Hematopoietic multipotent progenitor cell treated with erythropoietin and hydrocortisone succinate and interleukin-3 and kit ligand, for 8 days (in vitro differentiated cells): ENCODE data around the gene SPAG8.

Source experiments
- DNase-seq: peaks from one replicate; pipeline ENCODE4 v3.0.0-alpha.2; 2015

SPAG8 gene, protein sequence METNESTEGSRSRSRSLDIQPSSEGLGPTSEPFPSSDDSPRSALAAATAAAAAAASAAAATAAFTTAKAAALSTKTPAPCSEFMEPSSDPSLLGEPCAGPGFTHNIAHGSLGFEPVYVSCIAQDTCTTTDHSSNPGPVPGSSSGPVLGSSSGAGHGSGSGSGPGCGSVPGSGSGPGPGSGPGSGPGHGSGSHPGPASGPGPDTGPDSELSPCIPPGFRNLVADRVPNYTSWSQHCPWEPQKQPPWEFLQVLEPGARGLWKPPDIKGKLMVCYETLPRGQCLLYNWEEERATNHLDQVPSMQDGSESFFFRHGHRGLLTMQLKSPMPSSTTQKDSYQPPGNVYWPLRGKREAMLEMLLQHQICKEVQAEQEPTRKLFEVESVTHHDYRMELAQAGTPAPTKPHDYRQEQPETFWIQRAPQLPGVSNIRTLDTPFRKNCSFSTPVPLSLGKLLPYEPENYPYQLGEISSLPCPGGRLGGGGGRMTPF

DNA sequence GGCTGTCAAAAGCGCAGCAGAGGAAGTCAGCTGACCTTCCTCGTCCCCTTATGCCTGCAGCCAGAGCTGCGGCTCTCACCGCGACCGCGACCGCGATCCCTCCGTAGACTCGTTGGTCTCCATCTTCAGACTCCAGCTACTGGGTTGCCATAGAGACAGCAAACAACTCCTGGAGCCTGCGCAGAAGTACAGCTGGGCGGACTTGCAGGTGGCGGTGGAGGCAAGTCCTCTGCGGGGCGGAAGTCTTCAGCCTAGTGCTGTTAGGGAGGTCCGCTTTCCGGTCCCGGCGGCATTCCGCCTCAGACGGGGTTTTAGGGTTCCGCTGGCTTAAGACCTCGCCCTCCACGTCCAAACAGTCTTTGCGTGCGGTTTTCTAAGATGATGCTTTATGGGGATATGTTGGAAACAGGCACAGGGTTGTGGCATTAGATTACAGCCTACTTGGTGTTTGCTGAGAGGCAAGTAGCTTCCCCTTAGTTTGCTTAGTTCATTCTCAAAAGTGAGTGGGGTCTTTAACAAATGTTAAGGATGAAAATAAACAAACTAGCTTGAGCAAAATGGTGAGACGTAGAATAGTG lies at the start of gene SPAG8:
TSS of gene SPAG8 (minus strand) at position 238 of the 578 bp plus-strand sequence. CDS start at position 123, 115 bp downstream.
- peak; percentile 97 for DNase-seq

DNA sequence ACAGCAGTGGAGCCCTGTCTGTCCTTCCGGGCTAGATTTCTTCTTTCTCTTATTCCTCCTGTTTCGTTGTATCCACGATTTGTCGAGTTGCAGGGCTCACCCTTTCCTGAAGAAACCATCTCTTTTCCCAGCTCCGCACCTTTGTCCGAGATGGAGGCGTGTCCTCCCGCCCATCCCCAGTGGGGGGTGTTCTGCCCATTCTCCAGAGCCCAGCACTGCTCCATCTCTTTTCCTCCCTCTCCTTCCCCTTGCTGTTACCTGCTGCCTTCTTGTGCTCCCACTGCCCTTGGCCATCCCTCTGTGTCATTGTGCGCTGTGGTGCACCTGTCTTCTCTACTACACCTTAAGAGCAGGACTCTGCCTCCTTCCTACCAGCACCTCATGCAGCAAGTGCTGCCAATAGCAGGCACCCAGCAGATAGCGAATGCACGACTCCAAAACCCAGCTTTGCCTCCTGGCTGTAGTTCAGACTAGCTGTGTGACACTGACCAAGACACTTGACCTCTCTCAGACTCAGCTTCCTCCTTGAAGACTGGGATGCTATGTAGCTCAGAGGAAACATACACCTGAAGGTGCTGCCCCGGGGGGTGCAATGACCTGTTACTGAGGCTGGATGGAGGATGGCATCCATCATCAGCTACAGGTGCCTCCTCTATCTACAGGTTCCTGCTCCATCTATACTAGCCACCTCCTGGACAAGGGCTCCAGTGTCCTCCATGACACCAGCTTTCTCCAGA lies 49.3 kb upstream of the SPAG8 start:
- DNase-seq, result no peak

DNA sequence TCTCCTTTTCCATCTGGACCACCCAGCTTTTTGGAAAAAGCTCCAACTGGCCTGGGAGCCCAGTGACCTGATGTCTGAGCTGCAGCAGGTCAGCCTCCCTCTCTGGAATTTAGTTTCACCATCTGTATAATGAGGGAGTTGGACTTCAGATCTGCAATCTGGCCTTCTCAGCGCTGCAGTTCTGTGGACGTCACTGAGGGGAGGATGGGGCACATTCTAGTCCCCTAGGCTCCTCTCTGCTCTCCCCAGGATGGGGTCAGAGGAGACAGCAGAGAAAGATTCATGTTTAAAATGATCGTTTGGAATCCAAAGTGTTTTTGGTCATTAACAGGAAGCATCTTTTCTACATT lies 47.9 kb upstream of the SPAG8 start:
- DNase-seq, result no peak

DNA sequence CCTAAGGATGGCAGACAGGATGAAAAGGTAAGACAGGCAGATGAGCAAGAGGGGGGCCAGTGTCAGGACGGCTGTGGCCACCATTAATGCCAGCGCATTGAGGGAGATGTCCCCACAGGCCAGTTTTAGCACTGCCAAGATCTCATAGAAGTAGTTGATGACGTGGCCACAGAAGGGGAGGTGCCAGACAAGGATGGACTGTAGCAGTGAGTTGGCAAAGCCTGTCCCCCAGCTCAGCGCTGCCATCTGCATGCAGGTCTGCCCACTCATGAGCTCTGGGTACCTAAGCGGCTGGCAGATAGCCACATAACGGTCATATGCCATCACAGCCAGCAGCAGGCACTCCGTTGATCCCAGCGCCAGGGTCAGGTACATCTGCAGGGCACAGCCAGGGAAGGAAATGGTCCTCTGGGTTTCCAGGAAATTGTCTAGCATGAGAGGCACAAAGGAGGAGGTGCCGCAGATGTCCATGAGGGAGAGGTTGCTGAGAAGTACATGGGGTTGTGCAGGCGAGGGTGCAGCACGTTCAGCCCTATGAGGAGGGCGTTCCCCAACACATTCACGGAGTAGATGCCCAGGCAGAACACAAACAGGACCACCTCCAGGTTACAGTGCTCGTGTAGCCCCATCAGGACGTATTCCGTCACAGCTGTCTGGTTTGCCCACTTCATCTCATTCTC lies 47.4 kb upstream of the SPAG8 start:
- peak; percentile 53 for DNase-seq

DNA sequence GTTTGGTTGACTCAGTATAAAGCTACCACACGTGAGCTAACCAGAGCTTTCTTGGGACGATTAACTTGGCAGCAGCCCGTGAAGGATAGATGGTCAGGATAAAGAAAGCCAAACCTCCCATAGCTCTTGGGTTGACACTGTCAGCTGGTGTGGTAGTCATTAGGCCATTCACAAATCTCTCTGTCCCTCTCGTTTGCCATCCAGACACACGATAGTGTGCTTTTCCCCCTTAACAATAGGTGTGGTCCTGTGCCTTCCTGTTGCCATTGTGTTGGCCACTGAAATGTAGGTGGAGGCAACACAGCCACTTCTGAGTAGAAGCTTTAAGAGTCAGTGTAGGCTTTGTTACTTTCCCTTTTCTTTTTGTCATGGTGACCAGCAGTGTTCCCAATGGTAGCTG lies 46.4 kb upstream of the SPAG8 start:
- no peak for DNase-seq

DNA sequence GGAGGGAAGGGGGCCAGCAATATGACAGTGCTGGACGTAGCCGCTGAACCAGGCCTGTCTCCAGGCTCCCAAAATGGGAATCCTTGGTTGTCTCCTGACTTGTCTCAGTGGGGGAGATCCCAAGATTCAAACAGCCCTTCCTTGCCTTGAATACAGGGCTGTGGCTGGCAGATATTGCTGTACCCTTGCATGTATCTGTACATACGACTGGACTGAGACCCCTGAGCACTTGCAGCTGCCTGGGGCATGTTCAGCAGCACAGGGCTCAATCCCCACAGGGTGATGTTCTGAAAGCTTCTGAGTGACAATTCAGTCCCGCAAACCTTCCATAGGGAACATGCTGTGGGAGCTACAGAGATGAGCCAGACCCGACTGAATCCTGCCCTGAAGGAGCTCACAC lies 44.8 kb upstream of the SPAG8 start:
- no peak for DNase-seq

DNA sequence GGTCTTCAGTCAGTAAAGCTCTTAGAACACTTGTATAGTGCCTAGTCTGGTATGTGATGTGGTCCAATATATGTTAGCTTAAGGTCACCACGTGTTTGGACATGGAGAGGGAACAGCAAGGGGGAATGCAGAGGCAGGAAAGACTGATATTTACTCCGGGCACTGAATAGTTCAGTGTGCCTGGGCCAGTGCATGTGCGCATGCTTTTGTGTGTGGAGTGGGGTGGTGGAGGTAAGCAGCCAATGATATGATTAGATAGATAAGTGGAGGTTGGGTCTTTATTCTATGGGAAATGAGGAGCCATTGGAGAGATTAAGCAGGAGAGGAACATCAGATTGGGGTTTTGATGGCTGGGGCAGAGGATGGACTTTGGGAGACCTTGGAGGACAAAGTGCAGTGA lies 44.1 kb upstream of the SPAG8 start:
- no peak for DNase-seq

DNA sequence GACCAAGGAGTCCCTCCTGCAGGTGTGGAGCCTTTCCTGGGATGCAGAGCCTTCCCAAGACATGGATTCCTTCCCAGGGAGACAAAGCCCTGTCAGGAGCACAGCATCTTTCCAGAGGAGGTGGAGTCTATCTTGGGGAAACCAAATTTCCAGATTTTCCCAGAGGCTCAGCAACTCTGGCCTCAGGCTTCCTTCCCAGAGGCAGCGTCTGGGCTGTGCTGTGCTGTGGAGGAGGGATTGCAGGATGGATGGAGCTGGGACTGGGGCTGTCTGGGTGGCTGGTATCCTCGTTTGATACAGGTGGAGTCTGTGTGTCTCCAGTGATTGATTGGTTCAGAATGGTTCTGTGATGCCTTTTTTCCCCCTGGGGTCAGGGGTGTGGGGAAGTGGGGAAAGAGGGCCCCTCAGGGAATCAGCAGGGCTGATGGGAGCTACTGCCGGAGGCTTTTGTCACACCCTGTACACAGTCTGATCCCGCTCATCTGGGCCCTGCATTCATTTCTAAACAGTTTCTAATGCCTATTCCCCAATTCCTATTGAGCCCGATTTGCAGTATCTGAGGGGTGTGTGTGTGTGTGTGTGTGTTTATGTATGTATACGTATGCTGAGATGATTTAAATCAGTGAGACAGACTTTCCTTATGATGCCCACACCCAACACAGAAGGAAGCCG lies 42.2 kb upstream of the SPAG8 start:
- no peak for DNase-seq

DNA sequence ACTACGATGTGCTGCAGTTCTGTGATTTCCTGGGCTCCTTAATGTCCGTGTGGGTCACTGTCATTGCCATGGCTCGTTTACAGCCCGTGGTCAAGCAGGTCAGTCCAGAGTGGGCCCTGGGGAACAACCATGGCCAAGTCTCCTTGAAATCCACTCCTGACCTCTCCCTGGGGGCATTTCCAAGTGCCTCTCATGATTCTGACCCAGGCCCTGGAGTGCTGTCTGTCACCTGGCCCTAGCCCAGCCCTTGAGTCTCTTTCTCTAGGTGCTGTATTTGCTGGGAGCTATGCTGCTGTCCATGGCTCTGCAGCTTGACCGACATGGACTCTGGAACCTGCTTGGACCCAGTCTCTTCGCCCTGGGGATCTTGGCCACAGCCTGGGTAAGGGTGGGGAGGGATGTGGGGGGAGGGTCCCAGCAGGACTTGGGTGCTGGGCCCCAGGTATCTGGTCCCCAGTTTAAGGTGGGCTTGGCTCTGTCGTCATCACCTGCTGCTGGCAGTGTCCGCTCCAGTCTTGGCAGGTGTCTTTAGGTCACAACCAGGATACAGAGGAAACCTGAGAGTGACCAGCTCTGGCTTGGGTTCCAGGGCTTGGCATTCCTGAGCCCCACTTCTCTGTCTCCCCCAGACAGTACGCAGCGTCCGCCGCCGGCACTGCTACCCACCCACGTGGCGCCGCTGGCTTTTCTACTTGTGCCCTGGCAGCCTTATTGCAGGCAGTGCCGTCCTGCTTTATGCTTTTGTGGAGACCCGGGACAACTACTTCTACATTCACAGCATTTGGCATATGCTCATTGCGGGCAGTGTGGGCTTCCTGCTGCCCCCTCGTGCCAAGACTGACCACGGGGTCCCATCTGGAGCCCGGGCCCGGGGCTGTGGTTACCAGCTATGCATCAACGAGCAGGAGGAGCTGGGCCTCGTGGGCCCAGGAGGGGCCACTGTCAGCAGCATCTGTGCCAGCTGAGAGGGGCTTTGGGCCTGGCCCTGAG lies 41.1 kb upstream of the SPAG8 start:
- DNase-seq, result no peak

DNA sequence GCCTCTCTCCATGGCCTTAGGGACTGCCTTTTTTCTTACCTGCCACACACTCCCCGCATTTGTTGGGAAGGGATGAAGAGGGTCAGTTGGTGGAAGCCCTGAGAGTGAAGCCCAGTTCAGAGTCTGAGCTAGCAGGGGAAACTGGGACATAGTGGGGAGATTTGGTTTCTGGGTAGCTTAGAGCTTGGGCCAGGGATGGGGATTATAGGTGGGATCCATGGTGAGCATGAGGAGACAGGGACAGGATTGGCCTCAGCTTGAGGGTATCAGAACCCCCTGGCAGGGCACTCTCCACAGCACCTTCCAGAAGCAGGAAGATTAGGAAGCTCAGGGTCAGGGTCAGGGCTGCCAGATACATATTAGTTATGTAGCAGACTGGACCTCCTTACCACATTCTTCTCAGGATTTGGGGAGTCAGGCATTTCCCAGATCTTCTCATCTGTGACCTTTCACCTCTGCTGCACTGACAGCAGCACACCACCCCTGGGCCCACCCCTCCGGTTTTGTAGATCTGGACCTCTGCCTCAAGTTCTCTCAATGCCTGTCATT lies 40.3 kb upstream of the SPAG8 start:
- DNase-seq, result no peak

DNA sequence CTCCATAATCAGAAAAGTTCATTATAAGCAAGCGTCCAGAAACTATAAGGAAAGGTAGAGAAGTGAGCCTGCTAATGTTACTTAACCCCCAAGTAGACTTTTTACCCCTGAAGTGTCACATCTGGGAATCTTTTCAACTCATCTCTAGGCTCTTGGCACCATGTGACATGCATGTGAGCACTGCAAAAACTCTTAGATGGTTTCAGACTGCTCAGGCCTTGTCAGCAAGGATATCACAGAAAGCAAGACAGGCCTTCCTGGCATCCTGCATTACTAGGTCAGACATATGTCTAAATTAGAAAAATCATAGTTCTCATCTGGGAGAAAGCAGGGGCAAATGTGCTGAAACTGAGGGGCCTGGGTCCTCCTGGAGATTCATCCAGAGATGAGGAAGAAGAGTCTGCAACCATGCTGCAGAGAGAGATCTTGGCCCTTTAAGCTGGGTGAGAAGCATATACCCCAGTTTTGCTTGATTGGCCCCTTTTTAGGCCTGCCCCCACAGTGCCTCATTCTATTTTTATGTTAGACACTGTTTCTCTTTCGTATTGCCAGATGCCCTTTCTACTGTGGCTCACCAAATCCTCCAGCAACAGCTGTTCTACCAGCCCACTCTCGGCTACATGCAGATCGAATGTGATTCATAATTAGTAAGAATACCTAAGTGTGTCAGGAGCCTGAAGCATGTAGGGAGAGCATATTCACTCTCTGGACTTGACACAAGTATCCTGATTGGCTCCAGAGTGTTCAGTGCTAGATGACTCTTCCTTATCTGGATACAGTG lies 35.9 kb upstream of the SPAG8 start:
- DNase-seq, result no peak

DNA sequence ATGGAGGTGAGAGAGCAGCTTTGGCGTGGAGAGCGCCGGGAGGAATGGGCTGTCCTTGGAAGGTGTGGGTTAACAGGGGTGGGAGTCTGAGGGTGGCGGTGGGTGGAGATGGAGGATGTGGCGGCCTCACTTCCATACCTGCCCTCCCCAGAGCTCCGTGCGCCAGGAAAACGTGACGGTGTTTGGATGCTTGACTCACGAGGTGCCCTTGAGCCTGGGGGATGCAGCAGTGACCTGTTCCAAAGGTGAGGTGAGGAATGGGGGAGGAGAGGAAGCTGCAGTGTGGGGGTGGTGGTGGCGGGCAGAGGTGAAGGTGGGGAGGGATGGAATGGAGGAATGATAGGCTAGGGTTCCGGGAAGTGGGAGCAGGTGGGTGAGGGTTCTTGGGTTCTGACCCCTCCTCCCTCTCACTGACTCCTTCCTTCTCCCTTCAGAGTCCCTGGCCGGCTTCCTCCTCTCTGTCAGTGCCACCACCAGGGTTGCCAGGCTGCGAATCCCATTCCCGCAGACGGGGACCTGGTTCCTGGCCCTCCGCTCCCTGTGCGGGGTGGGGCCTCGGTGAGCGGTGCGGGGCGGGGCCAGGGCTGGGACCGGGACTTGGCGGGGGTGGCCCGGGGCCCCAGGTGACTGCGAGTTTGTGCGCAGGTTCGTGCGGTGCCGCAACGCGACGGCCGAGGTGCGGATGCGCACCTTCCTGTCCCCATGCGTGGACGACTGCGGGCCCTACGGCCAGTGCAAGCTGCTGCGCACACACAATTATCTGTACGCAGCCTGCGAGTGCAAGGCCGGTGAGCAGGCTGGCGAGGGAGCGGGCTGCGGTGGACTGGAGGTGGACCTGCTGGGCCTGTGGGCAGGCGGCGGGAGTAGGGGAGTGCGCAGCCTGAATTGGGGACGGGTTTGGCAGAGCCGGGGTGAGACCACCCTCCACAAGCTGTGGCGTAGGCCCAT lies 34.0 kb upstream of the SPAG8 start:
- DNase-seq, result no peak

DNA sequence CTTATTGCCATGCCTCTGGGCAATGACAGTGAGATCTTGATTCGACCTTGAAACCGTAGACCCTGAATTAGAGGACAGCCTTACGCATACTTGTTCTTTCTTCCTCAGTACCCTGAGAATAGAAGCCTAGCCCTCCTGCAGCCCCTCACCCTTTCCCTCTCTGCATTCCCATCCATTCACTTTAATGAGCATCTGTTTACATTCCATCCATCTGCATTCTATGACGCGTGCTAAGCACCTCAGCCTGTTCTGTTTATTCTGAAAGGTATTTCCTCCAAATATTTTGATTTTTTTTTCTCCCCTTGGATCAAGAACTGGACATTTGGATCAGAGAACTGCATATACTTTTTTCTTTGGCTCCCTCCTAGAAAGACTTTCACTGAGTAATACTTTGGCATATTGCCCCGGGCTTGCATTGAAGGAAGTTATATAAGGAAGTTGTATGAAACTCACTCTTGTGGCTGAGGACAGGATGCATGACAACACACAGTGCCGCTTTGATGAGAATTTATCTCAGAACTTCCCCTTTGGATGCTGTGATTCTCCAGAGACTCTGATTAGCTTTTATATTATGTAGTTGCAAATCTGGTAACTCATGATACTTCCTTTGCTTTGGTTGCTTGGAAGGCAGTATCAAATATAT lies 32.7 kb upstream of the SPAG8 start:
- DNase-seq, result peak; percentile 59

DNA sequence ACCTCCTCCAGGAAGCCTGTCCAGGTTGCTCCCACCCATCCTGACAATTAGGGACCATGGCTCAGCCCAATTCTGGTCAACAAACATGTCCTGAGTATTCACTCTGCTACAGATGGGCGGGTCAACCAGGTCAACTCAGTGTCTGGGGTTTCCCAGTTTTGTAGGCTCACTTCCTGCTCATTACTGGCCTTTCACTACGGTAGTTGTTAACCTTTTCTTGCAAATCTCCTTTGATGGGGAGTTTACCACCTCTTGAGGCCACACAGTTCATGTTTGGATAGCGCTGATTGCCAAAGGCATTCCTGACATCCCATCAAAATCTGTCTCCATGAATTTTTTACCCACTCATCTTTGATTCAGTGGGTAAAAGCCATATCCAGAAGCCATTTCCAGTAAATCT lies 30.7 kb upstream of the SPAG8 start:
- DNase-seq, result no peak

DNA sequence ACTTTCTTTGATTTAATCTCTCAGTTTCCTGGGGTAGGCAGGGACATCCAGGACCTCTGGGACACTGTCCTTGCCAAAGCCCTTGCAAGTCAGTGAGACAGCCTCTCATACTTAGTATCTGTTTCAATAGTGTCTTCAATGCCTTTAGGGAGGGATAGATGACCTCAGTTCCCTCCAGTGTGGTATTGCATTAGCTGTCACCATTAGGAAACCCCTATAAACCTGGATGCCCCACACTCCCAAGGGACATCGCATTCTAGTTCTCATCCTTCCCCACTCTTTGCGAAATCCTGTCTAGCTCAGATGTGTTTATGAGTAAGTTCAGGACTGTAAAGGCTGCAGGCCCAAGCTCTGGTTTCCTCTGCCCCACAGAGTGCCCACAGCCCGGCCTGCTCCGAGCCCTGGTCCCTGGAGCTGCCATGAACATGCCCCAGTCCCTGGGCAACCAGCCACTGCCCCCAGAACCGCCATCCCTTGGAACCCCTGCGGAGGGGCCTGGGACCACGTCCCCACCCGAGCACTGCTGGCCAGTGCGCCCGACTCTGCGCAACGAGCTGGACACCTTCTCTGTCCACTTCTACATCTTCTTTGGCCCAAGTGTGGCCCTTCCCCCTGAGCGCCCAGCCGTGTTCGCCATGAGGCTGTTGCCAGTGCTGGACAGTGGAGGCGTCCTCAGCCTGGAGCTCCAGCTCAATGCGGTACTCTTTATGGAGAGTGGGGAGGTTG lies 30.1 kb upstream of the SPAG8 start:
- no peak for DNase-seq

DNA sequence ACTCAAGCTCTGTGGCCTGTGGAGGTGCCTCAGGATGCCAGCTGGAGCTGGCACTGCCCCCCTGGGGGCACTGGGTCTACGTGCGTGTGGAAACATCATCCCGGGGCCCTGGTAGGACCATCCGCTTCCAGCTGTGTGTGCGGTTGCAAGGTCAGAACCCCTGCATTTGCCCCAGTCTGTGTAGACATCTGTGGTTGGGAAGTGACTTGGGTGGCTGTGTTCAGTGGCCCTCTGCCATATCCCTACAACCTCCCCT lies 29.5 kb upstream of the SPAG8 start:
- DNase-seq, result no peak

DNA sequence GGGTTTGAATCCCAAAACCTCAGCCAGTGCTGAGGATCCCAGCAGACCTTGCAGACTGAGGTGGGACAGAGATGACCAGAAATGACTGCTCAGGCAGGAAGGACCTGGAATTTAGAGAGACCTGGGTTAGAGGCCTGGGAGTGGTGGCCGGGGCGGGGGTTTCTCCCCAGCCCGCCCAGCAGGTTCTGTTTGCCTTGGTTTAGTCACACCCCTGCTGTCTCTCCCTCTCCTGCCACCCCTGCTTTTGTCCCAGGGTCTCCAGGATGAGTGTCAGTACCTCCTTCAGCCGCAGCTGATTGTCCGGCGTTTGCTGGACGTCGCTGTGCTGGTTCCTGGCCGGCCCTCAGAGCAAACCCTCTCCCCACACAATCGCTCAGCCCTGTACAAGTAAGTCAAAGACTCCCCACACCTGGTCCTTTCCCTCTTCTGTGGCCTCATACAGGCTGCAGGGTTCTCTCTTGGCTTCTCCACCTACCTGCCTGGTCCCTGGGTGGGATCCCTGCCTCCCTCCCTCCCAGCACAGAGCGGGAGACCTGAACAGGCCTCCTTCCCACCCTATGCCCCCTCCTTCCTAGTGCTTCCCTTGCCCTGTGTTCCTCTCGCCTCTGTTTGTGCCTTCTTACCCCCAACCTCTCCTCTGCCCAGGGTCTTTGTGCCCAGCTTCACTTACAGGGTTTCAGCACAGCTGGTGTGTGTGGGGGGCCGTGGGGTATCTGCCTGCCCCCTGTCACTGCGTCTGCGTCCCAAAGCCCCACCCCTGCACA lies 29.0 kb upstream of the SPAG8 start:
- no peak for DNase-seq
